Stomach smooth muscle (tissue), 2 donors: ENCODE measurements around the gene RGS5.
A peak's percentile ranks its signal among the peaks of the same experiment; 100 is the strongest.

Experiments
- H3K27ac ChIP-seq: one replicate; pipeline ENCODE4 v1.7.0; 2013; ENCODE audit warnings: mild to moderate bottlenecking, low read length, inconsistent platforms
- H3K27me3 ChIP-seq, 2 donors: one replicate each; pipeline ENCODE4 v1.7.0; 2013; ENCODE audit warnings: low read length in 2 of 2; ENCODE audit not compliant: insufficient read depth in 2 of 2, control insufficient read depth in 1 of 2
- H3K36me3 ChIP-seq, 2 donors: one replicate each; pipeline ENCODE4 v1.7.0; 2013; ENCODE audit warnings: low read length in 2 of 2; ENCODE audit not compliant: control insufficient read depth in 2 of 2, insufficient read depth in 2 of 2
- H3K4me1 ChIP-seq: one replicate; pipeline ENCODE4 v1.7.0; 2013; ENCODE audit warnings: low read length; ENCODE audit not compliant: control insufficient read depth, insufficient read depth
- H3K4me3 ChIP-seq, 2 donors: one replicate each; pipeline ENCODE4 v1.7.0; 2013; ENCODE audit warnings: low read length in 2 of 2
- H3K9ac ChIP-seq, 2 donors: one replicate each; pipeline ENCODE4 v1.7.0; 2013; ENCODE audit warnings: low read length in 2 of 2, mild to moderate bottlenecking in 1 of 2
- H3K9me3 ChIP-seq, 2 donors: one replicate each; pipeline ENCODE4 v1.7.0; 2013; ENCODE audit warnings: low read length in 2 of 2; ENCODE audit not compliant: control insufficient read depth in 2 of 2
- donor health status: healthy.
- donor health status: Pancreatic carcinoma.

The RGS5 gene

GRCh38 chr1:163147019-163147418 lies 55.7 kb downstream of the RGS5 start:
- no peak overlapping the region for H3K4me3 ChIP-seq
- H3K36me3 ChIP-seq, result peaks cover 7 to 17% of the 10 kb centered on the region in 2 donors
- H3K27me3 ChIP-seq, result no peaks in the 10 kb centered on the region
- H3K27ac ChIP-seq, result no peak overlapping the region
- H3K9ac ChIP-seq, result no peak overlapping the region
- H3K4me1 ChIP-seq, result no peaks in the 10 kb centered on the region
- H3K9me3 ChIP-seq, result no peaks in the 10 kb centered on the region

DNA sequence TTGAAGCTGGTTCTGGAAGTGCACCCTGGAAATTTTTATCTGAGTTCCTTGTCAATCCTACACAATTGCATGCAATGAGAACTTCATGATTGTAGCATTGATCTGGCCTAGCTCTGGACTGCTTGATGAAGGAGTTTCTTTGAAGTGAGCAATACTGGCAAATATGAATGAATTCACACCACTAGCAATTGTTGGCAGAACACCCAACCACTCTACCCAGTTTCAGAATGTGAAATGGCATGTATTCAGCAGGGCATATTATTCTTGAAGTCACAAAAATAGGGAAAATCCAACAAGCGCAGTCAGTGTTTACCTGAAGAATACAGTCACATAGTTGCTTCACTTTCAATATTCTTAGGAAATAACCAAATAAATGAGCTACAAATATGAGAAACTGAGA lies 57.3 kb downstream of the RGS5 start:
- Histone ChIP-seq H3K4me3 (no peak overlapping the region), H3K4me1 (no peaks in the 10 kb centered on the region), H3K27ac (no peak overlapping the region)

DNA sequence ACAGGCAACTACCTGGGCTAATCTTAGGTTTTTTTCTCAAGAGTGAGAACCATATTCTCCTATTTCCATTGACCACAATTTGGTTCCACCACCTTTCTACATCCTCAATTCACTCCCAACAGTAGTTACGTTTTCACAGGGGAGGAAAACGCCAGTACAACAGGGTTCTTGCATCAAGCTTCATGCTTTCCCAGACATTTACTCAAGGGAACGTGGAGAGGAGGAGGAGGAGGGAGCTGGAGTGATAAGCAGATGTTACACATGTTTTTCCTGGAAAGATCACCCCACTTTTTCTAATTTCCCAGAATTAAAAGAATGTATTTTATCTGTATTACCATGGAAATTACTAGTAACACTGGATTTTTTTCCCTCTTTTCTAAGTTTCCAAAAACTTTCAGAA lies 58.3 kb downstream of the RGS5 start:
- no peak overlapping the region for H3K9ac ChIP-seq
- no peak overlapping the region for H3K4me3 ChIP-seq
- H3K27me3 ChIP-seq, result no peaks in the 10 kb centered on the region
- H3K27ac ChIP-seq, result no peak overlapping the region
- peaks cover 3 to 12% of the 10 kb centered on the region in 2 donors for H3K36me3 ChIP-seq
- no peaks in the 10 kb centered on the region for H3K4me1 ChIP-seq
- H3K9me3 ChIP-seq, result no peaks in the 10 kb centered on the region

More for the DNA sequence above, 57.3 kb downstream of the RGS5 start:
- Histone ChIP-seq H3K27me3 (no peaks in the 10 kb centered on the region), H3K36me3 (peaks cover 4 to 12% of the 10 kb centered on the region in 2 donors), H3K9me3 (no peaks in the 10 kb centered on the region), H3K9ac (no peak overlapping the region)

GRCh38 chr1:163142152-163142551 lies 60.6 kb downstream of the RGS5 start:
- Histone ChIP-seq H3K36me3 (peaks cover under 1 to 3% of the 10 kb centered on the region in 2 donors), H3K27me3 (no peaks in the 10 kb centered on the region), H3K27ac (no peak overlapping the region), H3K9me3 (no peaks in the 10 kb centered on the region), H3K4me1 (no peaks in the 10 kb centered on the region), H3K4me3 (no peak overlapping the region), H3K9ac (no peak overlapping the region)

GRCh38 chr1:163141556-163141955 lies 61.2 kb downstream of the RGS5 start:
- Histone ChIP-seq H3K27me3 (no peaks in the 10 kb centered on the region), H3K4me3 (no peak overlapping the region), H3K9me3 (no peaks in the 10 kb centered on the region), H3K27ac (no peak overlapping the region), H3K36me3 (peaks cover 0 to 2% of the 10 kb centered on the region in 2 donors), H3K9ac (no peak overlapping the region), H3K4me1 (no peaks in the 10 kb centered on the region)

DNA sequence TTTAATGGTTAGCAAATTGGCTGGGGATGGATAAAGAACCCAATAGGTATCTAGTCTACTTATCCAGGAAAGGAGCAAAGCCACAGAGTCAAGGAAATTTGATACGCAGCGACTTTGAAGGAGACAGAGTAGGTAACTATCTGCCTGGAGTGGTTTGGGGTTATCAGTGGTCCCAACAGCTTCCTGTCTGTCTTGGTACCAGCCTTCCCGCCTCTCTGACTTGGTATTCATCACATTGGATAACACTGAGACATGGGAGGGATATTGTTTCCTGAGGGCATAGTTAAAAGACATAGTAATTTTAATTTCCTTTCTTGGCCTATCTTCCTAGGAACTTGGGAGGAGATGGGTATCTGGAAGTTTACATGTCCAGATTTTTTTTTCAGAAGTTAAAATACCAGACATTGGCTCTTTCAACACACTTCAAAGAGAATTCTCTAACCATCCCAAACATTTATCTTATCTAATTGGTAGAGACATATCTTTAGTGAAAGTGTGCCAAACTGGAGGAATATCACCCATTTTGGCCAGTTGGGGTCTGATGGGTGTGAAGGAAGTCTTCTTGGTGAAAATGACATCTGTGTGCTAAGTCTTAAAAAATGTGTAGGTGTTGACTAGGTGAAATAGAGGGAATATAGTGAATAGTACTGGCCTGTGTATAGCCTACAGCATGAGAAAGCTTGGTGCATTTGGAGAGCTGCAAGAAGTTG lies 65.0 kb downstream of the RGS5 start:
- Histone ChIP-seq H3K36me3 (no peaks in the 10 kb centered on the region), H3K9ac (no peak overlapping the region), H3K27ac (no peak overlapping the region), H3K27me3 (no peaks in the 10 kb centered on the region), H3K4me1 (no peaks in the 10 kb centered on the region), H3K9me3 (no peaks in the 10 kb centered on the region), H3K4me3 (no peak overlapping the region)

- H3K27me3 ChIP-seq, result no peaks in the 10 kb centered on the region
- H3K4me3 ChIP-seq, result no peak overlapping the region
- H3K9me3 ChIP-seq, result no peaks in the 10 kb centered on the region
- no peak overlapping the region for H3K9ac ChIP-seq
- H3K36me3 ChIP-seq, result no peaks in the 10 kb centered on the region
- peaks cover 18% of the 10 kb centered on the region for H3K4me1 ChIP-seq
- H3K27ac ChIP-seq, result no peak overlapping the region
These were observed 70.7 kb downstream of the RGS5 start for GRCh38 chr1:163131981-163132380.

DNA sequence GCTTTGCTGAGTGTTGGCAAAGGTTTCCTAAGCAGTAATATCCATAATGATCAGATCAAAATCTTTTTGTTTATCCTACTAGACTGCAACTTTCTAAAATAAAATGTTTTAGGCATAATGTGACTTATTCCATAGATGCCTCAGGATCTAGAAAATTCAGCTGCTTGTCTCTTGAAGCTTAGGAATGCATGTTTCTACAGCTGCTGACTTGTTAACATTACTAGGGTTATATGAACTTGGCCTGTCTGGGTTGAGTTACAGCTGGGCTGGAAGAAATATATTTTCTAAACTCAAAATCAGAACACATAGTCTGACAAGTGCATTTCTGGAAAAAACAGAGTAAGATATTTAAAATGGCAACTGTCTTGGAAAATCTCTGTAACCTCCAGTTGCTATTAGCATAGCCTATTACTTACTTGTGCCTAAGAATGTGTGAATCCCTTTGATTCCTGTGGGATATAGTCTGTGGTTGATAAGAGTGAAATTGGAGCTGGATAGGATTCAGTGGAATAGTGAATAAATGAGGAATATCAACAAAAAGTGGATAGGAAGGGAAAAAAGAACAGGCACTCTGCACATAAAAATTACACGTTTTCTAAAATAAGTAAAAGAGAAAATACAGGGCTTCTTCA lies 72.4 kb downstream of the RGS5 start:
- Histone ChIP-seq H3K36me3 (no peaks in the 10 kb centered on the region), H3K4me1 (peaks cover 18% of the 10 kb centered on the region)

DNA sequence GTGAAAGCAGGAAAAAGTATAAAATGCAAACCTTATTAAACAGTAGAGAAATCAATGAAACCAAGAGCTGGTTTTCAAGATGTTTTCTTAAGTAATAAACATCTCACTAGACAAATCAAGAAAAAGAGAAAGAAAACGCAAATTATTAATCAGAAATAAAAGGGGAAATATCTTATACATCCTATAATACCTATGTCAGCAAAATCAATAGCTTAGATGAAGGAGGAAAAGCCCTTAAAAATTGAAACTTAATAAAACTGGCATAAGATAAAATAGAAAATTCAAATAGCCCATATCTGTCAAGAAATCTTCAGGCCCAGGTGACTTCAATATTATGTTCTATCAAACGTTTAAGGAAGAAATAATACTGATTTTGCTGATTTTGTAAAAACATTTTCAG lies 74.4 kb downstream of the RGS5 start:
- peaks cover 23% of the 10 kb centered on the region for H3K4me1 ChIP-seq
- no peak overlapping the region for H3K4me3 ChIP-seq
- H3K27me3 ChIP-seq, result no peaks in the 10 kb centered on the region
- H3K9ac ChIP-seq, result no peak overlapping the region
- no peaks in the 10 kb centered on the region for H3K36me3 ChIP-seq
- H3K9me3 ChIP-seq, result no peaks in the 10 kb centered on the region
- H3K27ac ChIP-seq, result peak overlapping the region; percentile 84

More for the DNA sequence above, 72.4 kb downstream of the RGS5 start:
- no peak overlapping the region for H3K4me3 ChIP-seq
- no peaks in the 10 kb centered on the region for H3K27me3 ChIP-seq
- H3K9ac ChIP-seq, result no peak overlapping the region
- no peaks in the 10 kb centered on the region for H3K9me3 ChIP-seq
- H3K27ac ChIP-seq, result peak overlapping the region; percentile 84

GRCh38 chr1:163124812-163125211 lies 77.9 kb downstream of the RGS5 start:
- no peaks in the 10 kb centered on the region for H3K27me3 ChIP-seq
- H3K9ac ChIP-seq, result no peak overlapping the region
- peak overlapping the region in 1 of 2 donors; percentile 1 for H3K4me3 ChIP-seq
- H3K9me3 ChIP-seq, result no peaks in the 10 kb centered on the region
- H3K27ac ChIP-seq, result peak overlapping the region; percentile 53
- no peaks in the 10 kb centered on the region for H3K36me3 ChIP-seq
- peaks cover 14% of the 10 kb centered on the region for H3K4me1 ChIP-seq

GRCh38 chr1:163120372-163120771 lies 82.3 kb downstream of the RGS5 start:
- Histone ChIP-seq H3K9me3 (no peaks in the 10 kb centered on the region), H3K4me3 (no peak overlapping the region), H3K4me1 (peaks cover 5% of the 10 kb centered on the region), H3K36me3 (no peaks in the 10 kb centered on the region), H3K27ac (no peak overlapping the region), H3K27me3 (no peaks in the 10 kb centered on the region), H3K9ac (no peak overlapping the region)
